Neural progenitor cell (in vitro differentiated cells): ENCODE results near the gene OR2M2. TPM values are rescaled to one million over a fixed set of nuclear protein-coding genes. Genes with fewer than 3 reads are reported as not detected.

Experiments used
- DNase-seq: peaks from one replicate; pipeline ENCODE4 v3.0.0-alpha.2; 2016; ENCODE audit warnings: low spot score
- H2AFZ ChIP-seq: fragments of 200-600 bp; sonication (generic); replicated peaks from 2 replicates; pipeline ENCODE4 v1.6.1; 2016; ENCODE audit warnings: antibody characterized with exemption
- H3F3A ChIP-seq: fragments of 200-600 bp; sonication (generic); 2 replicates; pipeline ENCODE4 v1.6.1; 2016; ENCODE audit warnings: antibody characterized with exemption, low read depth
- H3K27ac ChIP-seq: fragments of 200-600 bp; sonication (generic); 2 replicates; pipeline ENCODE4 v1.5.1; 2016; ENCODE audit warnings: mild to moderate bottlenecking
- H3K27me3 ChIP-seq: fragments of 200-600 bp; sonication (generic); 2 replicates; pipeline ENCODE4 v1.6.1; 2016; ENCODE audit warnings: mild to moderate bottlenecking, moderate library complexity
- H3K36me3 ChIP-seq: fragments of 200-600 bp; sonication (generic); 2 replicates; pipeline ENCODE4 v1.5.1; 2016
- H3K4me1 ChIP-seq: fragments of 200-600 bp; sonication (generic); 2 replicates; pipeline ENCODE4 v1.6.1; 2016; ENCODE audit warnings: mixed run types
- H3K4me2 ChIP-seq: fragments of 200-600 bp; sonication (generic); 2 replicates; pipeline ENCODE4 v1.6.1; 2016
- H3K4me3 ChIP-seq: fragments of 200-600 bp; sonication (generic); 2 replicates; pipeline ENCODE4 v1.5.1; 2016
- H3K79me2 ChIP-seq: fragments of 200-600 bp; sonication (generic); 2 replicates; pipeline ENCODE4 v1.6.1; 2016; ENCODE audit warnings: low read depth
- H3K9ac ChIP-seq: fragments of 200-600 bp; sonication (generic); 2 replicates; pipeline ENCODE4 v1.6.1; 2016
- H3K9me3 ChIP-seq: fragments of 200-600 bp; sonication (generic); 2 replicates; pipeline ENCODE4 v1.5.1; 2016; ENCODE audit warnings: low read depth
- H4K20me1 ChIP-seq: fragments of 200-600 bp; sonication (generic); 2 replicates; pipeline ENCODE4 v1.6.1; 2016; ENCODE audit warnings: low read depth
- H3K27ac Mint-ChIP-seq: 3 replicates; pipeline ENCODE4 v1.8.0; 2021; ENCODE audit warnings: mixed read lengths
- H3K27me3 Mint-ChIP-seq: 2 replicates; pipeline ENCODE4 v1.8.0; 2022; ENCODE audit warnings: low read depth, mild to moderate bottlenecking, inconsistent platforms, moderate library complexity, mixed read lengths; ENCODE audit not compliant: insufficient read depth
- H3K36me3 Mint-ChIP-seq: 3 replicates; pipeline ENCODE4 v1.8.0; 2021; ENCODE audit warnings: mixed read lengths
- H3K4me1 Mint-ChIP-seq: 3 replicates; pipeline ENCODE4 v1.8.0; 2021; ENCODE audit warnings: mixed read lengths
- H3K4me3 Mint-ChIP-seq: 3 replicates; pipeline ENCODE4 v1.8.0; 2021; ENCODE audit warnings: mild to moderate bottlenecking, moderate library complexity, mixed read lengths
- H3K9me3 Mint-ChIP-seq: 3 replicates; pipeline ENCODE4 v1.8.0; 2020; ENCODE audit warnings: mixed read lengths
- CTCF ChIP-seq: fragments of 200-600 bp; sonication (generic); IDR thresholded peaks from 2 replicates; pipeline ENCODE4 v1.5.1; 2017; ENCODE audit warnings: antibody characterized with exemption, mild to moderate bottlenecking
- EZH2 ChIP-seq: fragments of 200-600 bp; sonication (generic); IDR thresholded peaks from 2 replicates; pipeline ENCODE4 v1.6.1; 2017; ENCODE audit warnings: antibody characterized with exemption, mild to moderate bottlenecking, moderate library complexity
- EZH2phosphoT487 ChIP-seq: fragments of 200-600 bp; sonication (generic); IDR thresholded peaks from 2 replicates; pipeline ENCODE4 v1.6.1; 2017; ENCODE audit warnings: antibody characterized with exemption
- total RNA-seq: library from RNA; depleted of rRNA; stranded (reverse); fragments of >200 nt; gene quantifications from 2 replicates; pipeline ENCODE4 v1.2.3, GENCODE V29; 2015; ENCODE audit warnings: low replicate concordance

Gene OR2M2
- total RNA-seq, 1 donor from 2014 or later, result not detected

GRCh38 chr1:248194117-248194516 lies 19.5 kb downstream of the OR2M2 start:
- H3K36me3 Mint-ChIP-seq, result no peaks in the 10 kb centered on the region
- no peaks in the 10 kb centered on the region for H3K27me3 ChIP-seq
- no peak for TF ChIP-seq EZH2
- TF ChIP-seq EZH2phosphoT487, result no peak
- no peak for TF ChIP-seq CTCF
- H3K79me2 ChIP-seq, result no peaks in the 10 kb centered on the region
- no peak overlapping the region for H3K4me3 ChIP-seq
- no peaks in the 10 kb centered on the region for H3K36me3 ChIP-seq
- H3F3A ChIP-seq, result no peaks in the 10 kb centered on the region
- no peak overlapping the region for H3K27ac Mint-ChIP-seq
- H3K27me3 Mint-ChIP-seq, result peaks cover 5% of the 10 kb centered on the region
- no peaks in the 10 kb centered on the region for H3K4me1 ChIP-seq
- H3K9me3 ChIP-seq, result peaks cover 32% of the 10 kb centered on the region
- no peak overlapping the region for H3K9ac ChIP-seq
- no peak overlapping the region for H2AFZ ChIP-seq
- no peaks in the 10 kb centered on the region for H3K4me1 Mint-ChIP-seq
- no peaks in the 10 kb centered on the region for H4K20me1 ChIP-seq
- H3K4me2 ChIP-seq, result no peak overlapping the region
- no peak overlapping the region for H3K4me3 Mint-ChIP-seq
- DNase-seq, result no peak
- H3K9me3 Mint-ChIP-seq, result peaks cover 41% of the 10 kb centered on the region
- no peak overlapping the region for H3K27ac ChIP-seq

GRCh38 chr1:248196965-248197364 lies 22.3 kb downstream of the OR2M2 start, which contains the start of gene OR2M3:
Gene OR2M3 (plus strand): TSS chr1:248197265. CDS start chr1:248203068, 5,803 bp downstream.
- Mint-ChIP-seq H3K36me3 (no peaks in the 10 kb centered on the region), H3K27ac (no peak within 1 kb of the TSS), H3K4me3 (no peak within 1 kb of the TSS), H3K4me1 (no peaks in the 10 kb centered on the region), H3K27me3 (peaks cover 5% of the 10 kb centered on the region), H3K9me3 (peaks cover 22% of the 10 kb centered on the region)
- Histone ChIP-seq H3F3A (no peaks in the 10 kb centered on the region), H4K20me1 (no peaks in the 10 kb centered on the region), H3K79me2 (no peaks in the 10 kb centered on the region), H3K4me2 (no peak within 1 kb of the TSS), H3K27ac (no peak within 1 kb of the TSS), H3K4me3 (no peak within 1 kb of the TSS), H3K36me3 (no peaks in the 10 kb centered on the region), H3K4me1 (no peaks in the 10 kb centered on the region), H2AFZ (no peak within 1 kb of the TSS), H3K9me3 (peaks cover 39% of the 10 kb centered on the region), H3K27me3 (no peaks in the 10 kb centered on the region), H3K9ac (no peak within 1 kb of the TSS)
- no peak for DNase-seq
- TF ChIP-seq EZH2phosphoT487 (no peak), EZH2 (no peak), CTCF (no peak)

- no peaks in the 10 kb centered on the region for H3K36me3 Mint-ChIP-seq
Measured at GRCh38 chr1:248215880-248216279, 41.3 kb downstream of the OR2M2 start.

More at GRCh38 chr1:248215880-248216279, 41.3 kb downstream of the OR2M2 start:
- H3K9me3 Mint-ChIP-seq, result peaks cover 26% of the 10 kb centered on the region
- no peaks in the 10 kb centered on the region for H3K27me3 ChIP-seq
- no peak overlapping the region for H3K4me3 ChIP-seq
- no peak overlapping the region for H3K27ac Mint-ChIP-seq
- no peak overlapping the region for H2AFZ ChIP-seq
- H3K4me2 ChIP-seq, result no peak overlapping the region
- H3K9me3 ChIP-seq, result peaks cover 44% of the 10 kb centered on the region
- H3K27ac ChIP-seq, result no peak overlapping the region
- TF ChIP-seq EZH2, result no peak
- TF ChIP-seq CTCF, result no peak
- no peak for TF ChIP-seq EZH2phosphoT487
- no peaks in the 10 kb centered on the region for H3K4me1 Mint-ChIP-seq
- no peaks in the 10 kb centered on the region for H3K36me3 ChIP-seq
- H3K27me3 Mint-ChIP-seq, result no peaks in the 10 kb centered on the region
- no peaks in the 10 kb centered on the region for H3K4me1 ChIP-seq
- H3K79me2 ChIP-seq, result no peaks in the 10 kb centered on the region
- H4K20me1 ChIP-seq, result no peaks in the 10 kb centered on the region
- H3K4me3 Mint-ChIP-seq, result no peak overlapping the region
- H3K9ac ChIP-seq, result no peak overlapping the region
- no peaks in the 10 kb centered on the region for H3F3A ChIP-seq
- no peak for DNase-seq
